Measurements from ENCODE around the gene FCRL6. TPM values are rescaled to one million over a fixed set of nuclear protein-coding genes. Genes with fewer than 3 reads are reported as not detected.

Gene FCRL6, protein sequence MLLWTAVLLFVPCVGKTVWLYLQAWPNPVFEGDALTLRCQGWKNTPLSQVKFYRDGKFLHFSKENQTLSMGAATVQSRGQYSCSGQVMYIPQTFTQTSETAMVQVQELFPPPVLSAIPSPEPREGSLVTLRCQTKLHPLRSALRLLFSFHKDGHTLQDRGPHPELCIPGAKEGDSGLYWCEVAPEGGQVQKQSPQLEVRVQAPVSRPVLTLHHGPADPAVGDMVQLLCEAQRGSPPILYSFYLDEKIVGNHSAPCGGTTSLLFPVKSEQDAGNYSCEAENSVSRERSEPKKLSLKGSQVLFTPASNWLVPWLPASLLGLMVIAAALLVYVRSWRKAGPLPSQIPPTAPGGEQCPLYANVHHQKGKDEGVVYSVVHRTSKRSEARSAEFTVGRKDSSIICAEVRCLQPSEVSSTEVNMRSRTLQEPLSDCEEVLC
- not detected in 2 replicates for total RNA-seq

GRCh38 chr1:159802111-159802510 is at the start of gene FCRL6:
FCRL6 (plus strand) TSS chr1:159802360; CDS start chr1:159802425, 65 bp downstream.
- H3K4me3 Mint-ChIP-seq: no peak within 1 kb of the TSS
- intact Hi-C loops (cut with micrococcal nuclease): no loop called here
- DNase-seq: no peak
- H3K27me3 Mint-ChIP-seq: peaks cover 53% of the 10 kb centered on the region
- ChIA-PET POLR2A (no interaction called here), CTCF (interaction anchor here (1.0 to 9.5 kb wide), 4 partner anchors 12 to 205 kb away, joined by 4 to 176 read pairs (median 40); no protein-coding TSS in a partner anchor)
- peaks cover 8% of the 10 kb centered on the region for H3K4me1 Mint-ChIP-seq
- no peaks in the 10 kb centered on the region for H3K36me3 Mint-ChIP-seq (ENCODE audit: low read depth)
- no peak within 1 kb of the TSS for H3K27ac Mint-ChIP-seq
- ATAC-seq (ENCODE audit: low read depth): no peak
- no peak for TF ChIP-seq CTCF (IDR thresholded peaks at IDR 0.05)
- no peaks in the 10 kb centered on the region for H3K9me3 Mint-ChIP-seq

GRCh38 chr1:159753386-159753785 is 48.8 kb upstream of the FCRL6 start:
- H3K36me3 Mint-ChIP-seq (ENCODE audit: low read depth): no peaks in the 10 kb centered on the region
- no peak for TF ChIP-seq CTCF (IDR thresholded peaks at IDR 0.05)
- no peak for DNase-seq
- ATAC-seq (ENCODE audit: low read depth): no peak
- no peaks in the 10 kb centered on the region for H3K9me3 Mint-ChIP-seq
- no peak overlapping the region for H3K27ac Mint-ChIP-seq
- no peak overlapping the region for H3K4me3 Mint-ChIP-seq
- H3K4me1 Mint-ChIP-seq: no peaks in the 10 kb centered on the region
- ChIA-PET CTCF (no interaction called here), POLR2A (no interaction called here)
- intact Hi-C loops (cut with micrococcal nuclease): no loop called here
- H3K27me3 Mint-ChIP-seq: peaks cover 5% of the 10 kb centered on the region

DNA sequence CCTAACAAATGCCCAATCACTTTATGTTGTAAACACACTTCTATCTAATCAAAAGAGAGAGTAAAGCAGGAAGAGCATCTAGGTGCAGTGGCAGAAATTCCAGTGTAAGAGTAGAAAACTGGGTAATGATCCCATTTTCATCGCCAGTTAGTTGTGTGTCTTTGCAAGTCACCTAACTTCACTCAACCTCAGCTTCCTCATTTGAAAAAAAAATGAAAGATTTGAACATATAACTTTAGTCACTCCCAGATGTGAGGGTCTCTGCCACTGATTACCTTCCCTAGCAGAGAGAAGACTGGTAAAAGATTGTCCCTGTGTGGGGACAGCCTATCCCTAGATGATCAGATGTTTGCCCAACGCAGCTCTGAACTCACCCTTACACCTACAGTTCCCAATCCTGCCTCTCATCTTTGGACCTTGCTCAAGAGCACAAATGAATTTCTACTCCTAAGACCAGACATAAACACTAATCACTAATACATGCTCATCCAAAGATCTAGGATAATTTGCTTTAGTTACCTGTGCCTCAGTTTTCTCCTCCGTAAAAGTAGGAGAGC is 46.6 kb upstream of the FCRL6 start:
- ChIA-PET CTCF (no interaction called here), POLR2A (no interaction called here)
- ATAC-seq (ENCODE audit: low read depth) (no peak), DNase-seq (no peak)
- Mint-ChIP-seq H3K4me1 (no peaks in the 10 kb centered on the region), H3K36me3 (ENCODE audit: low read depth) (no peaks in the 10 kb centered on the region), H3K27me3 (peaks cover 5% of the 10 kb centered on the region), H3K27ac (no peak overlapping the region), H3K4me3 (no peak overlapping the region), H3K9me3 (no peaks in the 10 kb centered on the region)
- no peak for TF ChIP-seq CTCF (IDR thresholded peaks at IDR 0.05)
- intact Hi-C loops (cut with micrococcal nuclease): no loop called here

DNA sequence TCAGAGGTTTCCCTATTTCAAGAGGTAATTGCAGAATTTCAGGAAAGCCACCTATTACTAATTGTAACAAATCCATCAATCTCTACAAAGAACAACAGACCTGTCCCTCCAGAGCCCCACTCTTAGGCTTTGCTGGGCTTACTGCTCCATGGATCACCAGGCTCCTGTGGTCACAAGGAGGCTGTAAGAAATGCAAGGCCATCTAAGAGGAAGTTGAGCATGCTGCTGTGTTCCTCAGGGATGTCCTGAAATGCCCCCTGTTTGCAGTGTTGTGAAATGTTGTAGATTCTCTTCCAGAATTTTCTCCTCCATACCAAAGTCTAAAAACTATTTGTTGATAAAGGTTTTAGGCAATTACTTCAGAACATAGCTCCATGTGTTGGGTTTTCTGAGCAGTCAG is 45.8 kb upstream of the FCRL6 start:
- Mint-ChIP-seq H3K36me3 (ENCODE audit: low read depth) (no peaks in the 10 kb centered on the region), H3K9me3 (no peaks in the 10 kb centered on the region), H3K27me3 (peaks cover 5% of the 10 kb centered on the region), H3K27ac (no peak overlapping the region), H3K4me3 (no peak overlapping the region), H3K4me1 (no peaks in the 10 kb centered on the region)
- ATAC-seq (ENCODE audit: low read depth) (no peak), DNase-seq (no peak)
- CTCF ChIA-PET: no interaction called here
- POLR2A ChIA-PET: no interaction called here
- intact Hi-C loops (cut with micrococcal nuclease): no loop called here
- TF ChIP-seq CTCF (IDR thresholded peaks at IDR 0.05): no peak

GRCh38 chr1:159763686-159764085 is 38.5 kb upstream of the FCRL6 start:
- intact Hi-C loops (cut with micrococcal nuclease): no loop called here
- no peak for TF ChIP-seq CTCF (IDR thresholded peaks at IDR 0.05)
- CTCF ChIA-PET: no interaction called here
- Mint-ChIP-seq H3K4me3 (no peak overlapping the region), H3K27me3 (peaks cover 18% of the 10 kb centered on the region), H3K36me3 (ENCODE audit: low read depth) (no peaks in the 10 kb centered on the region), H3K4me1 (no peaks in the 10 kb centered on the region), H3K9me3 (no peaks in the 10 kb centered on the region), H3K27ac (no peak overlapping the region)
- POLR2A ChIA-PET: no interaction called here
- DNase-seq: no peak
- ATAC-seq (ENCODE audit: low read depth): no peak

All from activated B cell treated with CpG ODN at 0.5 μM for 24 hours (primary cell).